K562 (cell line): ENCODE measurements around the gene CDT1. TPM values are rescaled to one million over a fixed set of nuclear protein-coding genes. Genes with fewer than 3 reads are reported as not detected.

ENCODE experiments used
- ATAC-seq: fragments of 200-7000 bp; cut with Tn5 transposase; 3 replicates; pipeline ENCODE4 v1.9.1; 2020; ENCODE audit warnings: moderate library complexity
- BruUV-seq: library from RNA; stranded (reverse); fragments of 400-500 nt; replicated peaks from 2 replicates; lab custom pipeline; 2021; lab: Mats Ljungman, UMichigan
- CTCF ChIA-PET: fragments of 300-600 bp; formaldehyde crosslinking; extraction: SDS; loops from one replicate; lab custom pipeline; 2021; ENCODE audit warnings: low intra/inter-chr PET ratio; lab: Yijun Ruan, JAX
- POLR2A ChIA-PET: fragments of 300-600, 350-650 bp; sonication (Branson Sonifier 250); formaldehyde crosslinking; extraction: SDS; loops from one replicate; lab custom pipeline; 2021; ENCODE audit warnings: antibody characterized with exemption, inconsistent platforms; lab: Yijun Ruan, JAX
- DNase-seq, 4 experiments: peaks; one replicate each; pipeline versions ENCODE4 v3.0.0 to v3.0.0-alpha.2; 2011 to 2018; ENCODE audit warnings: low spot score in 3 of 4, mixed read lengths in 3 of 4; ENCODE audit errors: extremely low read depth in 1 of 4
- FAIRE-seq: peaks from 2 replicates; lab custom pipeline; 2011; peaks lifted over from hg19 to GRCh38; lab: Jason Lieb, UNC
- H2AFZ ChIP-seq: 2 replicates; pipeline ENCODE4 v1.6.0; 2011; ENCODE audit warnings: low read depth, low read length, control low read depth, inconsistent platforms
- H3K27ac ChIP-seq: fragments of 200-600 bp; 3 replicates; pipeline ENCODE4 v1.8.0; 2011; ENCODE audit warnings: low read depth, mild to moderate bottlenecking, control low read depth, inconsistent platforms, low read length, moderate library complexity, mixed read lengths; ENCODE audit errors: extremely low read depth
- H3K27me3 ChIP-seq, 2 experiments: fragments of 300-600 bp in 1 of 2; 2 replicates in 1 of 2; 3 replicates in 1 of 2; pipeline versions ENCODE4 v1.6.0 to v1.8.0; 2011; ENCODE audit warnings: inconsistent platforms in 2 of 2, low read length in 2 of 2, mild to moderate bottlenecking in 1 of 2, mixed read lengths in 1 of 2, moderate library complexity in 1 of 2; ENCODE audit not compliant: control insufficient read depth in 2 of 2, insufficient read depth in 2 of 2
- H3K36me3 ChIP-seq: fragments of 300-600 bp; 3 replicates; pipeline ENCODE4 v1.8.0; 2011; ENCODE audit warnings: mild to moderate bottlenecking, low read length, inconsistent platforms; ENCODE audit not compliant: control insufficient read depth, insufficient read depth
- H3K4me1 ChIP-seq, 2 experiments: fragments of 200-600 bp in 1 of 2; replicated peaks in 1 of 2; 2 replicates in 1 of 2; 3 replicates in 1 of 2; pipeline versions ENCODE4 v1.5.1 to v1.8.0; 2011; ENCODE audit warnings: inconsistent platforms in 2 of 2, low read length in 2 of 2, mild to moderate bottlenecking in 1 of 2, mixed read lengths in 1 of 2, moderate library complexity in 1 of 2; ENCODE audit not compliant: control insufficient read depth in 2 of 2, insufficient read depth in 2 of 2
- H3K4me2 ChIP-seq: 2 replicates; pipeline ENCODE4 v1.6.1; 2011; ENCODE audit warnings: low read length, control low read depth, inconsistent platforms, mixed read lengths; ENCODE audit not compliant: insufficient read depth
- H3K4me3 ChIP-seq: fragments of 200-600 bp; sonication (generic), shearing (Covaris generic); 2 replicates; pipeline ENCODE4 v1.5.1; 2016; ENCODE audit warnings: control low read depth, inconsistent platforms
- H3K79me2 ChIP-seq: fragments of 200-600 bp; 3 replicates; pipeline ENCODE4 v1.8.0; 2011; ENCODE audit warnings: low read length, inconsistent platforms; ENCODE audit not compliant: control insufficient read depth, insufficient read depth
- H3K9ac ChIP-seq, 2 experiments: 2 replicates each; pipeline versions ENCODE4 v1.6.0 to v1.6.1; 2011; ENCODE audit warnings: low read depth in 2 of 2, low read length in 2 of 2, control low read depth in 1 of 2, inconsistent platforms in 1 of 2, mild to moderate bottlenecking in 1 of 2, mixed read lengths in 1 of 2; ENCODE audit not compliant: insufficient read depth in 1 of 2
- H3K9me1 ChIP-seq: one replicate; pipeline ENCODE4 v1.6.0; 2011; ENCODE audit warnings: inconsistent platforms, mild to moderate bottlenecking, low read length, moderate library complexity; ENCODE audit not compliant: control insufficient read depth, insufficient read depth
- H3K9me3 ChIP-seq: replicated peaks from 2 replicates; pipeline ENCODE4 v1.5.1; 2011; ENCODE audit warnings: low read depth, low read length, inconsistent platforms; ENCODE audit not compliant: control insufficient read depth, insufficient read depth
- H4K20me1 ChIP-seq: replicated peaks from 2 replicates; pipeline ENCODE4 v1.6.1; 2011; ENCODE audit warnings: low read length, inconsistent platforms, mixed read lengths; ENCODE audit not compliant: control insufficient read depth, insufficient read depth
- ARID2 ChIP-seq: fragments of 450-650 bp; IDR thresholded peaks from 2 replicates; pipeline ENCODE4 v1.6.1; 2017; ENCODE audit warnings: antibody characterized with exemption, mild to moderate bottlenecking
- ELK3 ChIP-seq: fragments of 450-650 bp; formaldehyde crosslinking; IDR thresholded peaks from 2 replicates; pipeline ENCODE4 v1.4.0; 2020; ENCODE audit warnings: mild to moderate bottlenecking
- ETV6 ChIP-seq, 3 experiments: fragments of 150-350 bp in 1 of 3; sonication (generic) in 1 of 3; formaldehyde crosslinking in 1 of 3; IDR thresholded peaks; 2 replicates each; pipeline versions ENCODE4 v1.6.1 to v1.8.0; 2014 to 2022; ENCODE audit warnings: borderline replicate concordance in 2 of 3, low read depth in 2 of 3, antibody characterized with exemption in 1 of 3, low read length in 1 of 3, mild to moderate bottlenecking in 1 of 3, missing genetic modification reagents in 1 of 3
- HDAC1 ChIP-seq, 2 experiments: fragments of 450-650 bp; IDR thresholded peaks; 2 replicates each; pipeline ENCODE4 v1.6.1; 2016 to 2017; ENCODE audit warnings: inconsistent platforms in 1 of 2, mild to moderate bottlenecking in 1 of 2, moderate library complexity in 1 of 2
- IFI16 ChIP-seq: fragments of 250-450 bp; sonication (Bioruptor Pico); IDR thresholded peaks from 2 replicates; pipeline ENCODE4 v2.1.2; 2022; ENCODE audit warnings: mild to moderate bottlenecking, inconsistent platforms
- LARP7 ChIP-seq: fragments of 450-650 bp; IDR thresholded peaks from 2 replicates; pipeline ENCODE4 v1.6.1; 2016
- MLX ChIP-seq, 2 experiments: fragments of 450-650 bp in 1 of 2; sonication (generic) in 1 of 2; formaldehyde crosslinking; conservative IDR thresholded peaks; 2 replicates each; pipeline versions ENCODE4 v1.4.0 to v1.8.1; 2020 to 2022; ENCODE audit warnings: mild to moderate bottlenecking in 1 of 2, missing genetic modification reagents in 1 of 2
- POLR2G ChIP-seq: fragments of 200-400 bp; formaldehyde crosslinking; IDR thresholded peaks from 2 replicates; pipeline ENCODE4 v1.6.1; 2017; ENCODE audit warnings: low read depth, mild to moderate bottlenecking, antibody characterized with exemption, low read length, moderate library complexity
- RBM15 ChIP-seq: fragments of 200-400 bp; formaldehyde crosslinking; IDR thresholded peaks from 2 replicates; pipeline ENCODE4 v1.6.1; 2018; ENCODE audit warnings: mild to moderate bottlenecking, low read length, moderate library complexity; ENCODE audit not compliant: insufficient read depth
- SMARCB1 ChIP-seq: IDR thresholded peaks from 2 replicates; pipeline ENCODE4 v1.6.1; 2011; ENCODE audit warnings: improper control_type of control experiment, low read depth; ENCODE audit not compliant: insufficient read length
- SRF ChIP-seq, 2 experiments: fragments of 250-450, 450-650 bp in 1 of 2; sonication (Bioruptor Pico) in 1 of 2; sonication (generic) in 1 of 2; formaldehyde crosslinking; IDR thresholded peaks; 2 replicates each; pipeline versions ENCODE4 v1.5.0 to v1.5.1; 2020 to 2022; ENCODE audit warnings: mild to moderate bottlenecking in 1 of 2, missing genetic modification reagents in 1 of 2
- STAT5A ChIP-seq: IDR thresholded peaks from 2 replicates; pipeline ENCODE4 v1.6.1; 2012; ENCODE audit warnings: low read length, inconsistent platforms, borderline replicate concordance
- STAT5B ChIP-seq: fragments of 250-450 bp; sonication (Bioruptor Pico); IDR thresholded peaks from 2 replicates; pipeline ENCODE4 v1.8.0; 2021; ENCODE audit warnings: mild to moderate bottlenecking, inconsistent platforms
- SUPT5H ChIP-seq: fragments of 450-650 bp; IDR thresholded peaks from 2 replicates; pipeline ENCODE4 v1.6.1; 2016
- TCFL5 ChIP-seq: fragments of 250-450 bp; sonication (Bioruptor Pico); conservative IDR thresholded peaks from 2 replicates; pipeline ENCODE4 v1.6.1; 2021; ENCODE audit warnings: mild to moderate bottlenecking, moderate library complexity, matching md5 sums
- ZNF316 ChIP-seq: fragments of 450-650 bp; IDR thresholded peaks from 2 replicates; pipeline ENCODE4 v1.6.1; 2016
- ZNF586 ChIP-seq: fragments of 450-650 bp; formaldehyde crosslinking; conservative IDR thresholded peaks from 2 replicates; pipeline ENCODE4 v1.4.0; 2020; ENCODE audit warnings: mild to moderate bottlenecking, moderate library complexity
- ZNF699 ChIP-seq: fragments of 250-450 bp; sonication (Bioruptor Pico); IDR thresholded peaks from 2 replicates; pipeline ENCODE4 v1.8.0; 2021; ENCODE audit warnings: mild to moderate bottlenecking, moderate library complexity; ENCODE audit not compliant: insufficient replicate concordance
- WGBS: fragments of 100-300 bp; shearing (Covaris generic); methylation state at CpG from one replicate; pipeline ENCODE4 v1.1.6; 2016; ENCODE audit warnings: low coverage, mixed read lengths; ENCODE audit not compliant: insufficient coverage; ENCODE audit errors: missing lambda C conversion rate; 5-methylcytosine and 5-hydroxymethylcytosine counted together
- in situ Hi-C: fragments of 300-500 bp; cut with MboI; formaldehyde crosslinking; loops from 4 replicates; pipeline ENCODE4 v1.15.0; 2018; ENCODE audit warnings: inconsistent platforms, mixed read lengths
- intact Hi-C: fragments of 100-400 bp; cut with micrococcal nuclease; formaldehyde crosslinking; loops from 2 replicates; pipeline ENCODE4 v1.14.2; 2022
- polyA plus RNA-seq, 8 experiments: library from polyadenylated mRNA; depleted of rRNA in 4 of 8; stranded (reverse) in 5 of 8; unstranded in 3 of 8; fragments of >200 nt; fragmentation: Nextera tagmentation in 2 of 8; fragmentation: Illumina TruSeq in 1 of 8; extraction: Ambion mirVana in 2 of 8; extraction: Trizol in 1 of 8; gene quantifications; 2 replicates each; pipeline versions ENCODE4 v1.2.1 to v1.2.3, GENCODE V29; 2011 to 2014; ENCODE audit warnings: inconsistent platforms in 1 of 8, missing spikeins in 1 of 8
- total RNA-seq, 7 experiments: library from RNA; depleted of rRNA in 6 of 7; stranded (reverse); fragments of >200 nt in 6 of 7; fragmentation: Illumina TruSeq in 2 of 7; extraction: Trizol in 2 of 7; gene quantifications; 2 replicates each; pipeline versions ENCODE4 v1.2.1 to v1.2.3, GENCODE V29; 2011 to 2021; ENCODE audit warnings: low replicate concordance in 1 of 7
- TF ChIP-seq, protein P1 (sequence below): fragments of 450-650 bp; formaldehyde crosslinking; IDR thresholded peaks from 2 replicates; pipeline ENCODE4 v1.4.0; 2020; ENCODE audit warnings: mild to moderate bottlenecking, mixed read lengths

CDT1 gene
- total and polyA plus RNA-seq, 9 of the 15 experiments (the other 6 are each of a cell fraction or from before 2014, with no cell fraction given): 0.92 to 178 (median 14.2) TPM

DNA sequence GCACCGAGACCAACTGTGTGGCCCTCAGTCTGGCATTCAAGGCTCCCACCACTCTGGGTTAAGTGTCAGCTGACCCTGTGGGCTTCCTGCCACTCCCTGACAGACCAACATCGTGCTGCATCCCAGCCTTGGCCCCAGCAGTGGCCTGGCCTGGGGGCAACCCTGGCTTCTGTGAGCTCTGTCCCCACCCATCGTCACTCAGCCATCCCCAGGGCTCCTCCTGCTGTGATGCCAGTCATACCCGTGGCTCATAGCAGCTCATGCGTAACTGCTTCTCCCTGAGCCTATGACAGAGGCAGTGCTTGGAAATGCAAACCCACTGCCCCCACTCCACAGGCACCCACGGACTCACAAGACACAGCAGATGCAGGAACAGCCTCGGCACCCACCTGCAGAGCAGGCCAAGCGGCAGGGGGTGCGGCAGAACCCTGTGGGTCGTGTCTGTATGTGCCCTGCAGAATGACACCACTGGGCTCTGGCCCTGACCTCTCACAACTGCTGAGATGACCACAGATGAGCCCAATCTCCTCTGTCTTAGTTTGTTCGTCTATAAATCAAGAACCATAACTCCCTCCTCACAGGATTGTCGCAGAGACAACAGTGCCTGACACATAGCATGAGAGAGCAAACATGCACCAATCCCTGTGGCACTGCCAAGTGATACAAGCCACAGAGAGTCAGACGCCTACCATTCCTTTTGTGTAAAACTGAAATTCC is 45.2 kb upstream of the CDT1 start:
- ChIA-PET CTCF (no interaction called here), POLR2A (interaction anchor here (0.9 to 8.9 kb wide), 8 partner anchors 9 to 37 kb away, joined by 3 to 102 read pairs (median 4); no protein-coding TSS in a partner anchor)
- Histone ChIP-seq H3K9me3 (no peaks in the 10 kb centered on the region), H4K20me1 (peaks cover 88% of the 10 kb centered on the region), H3K4me3 (no peak overlapping the region), H3K79me2 (peaks cover 96% of the 10 kb centered on the region), H2AFZ (no peak overlapping the region), H3K9me1 (peaks cover 39% of the 10 kb centered on the region), H3K36me3 (peaks cover 95% of the 10 kb centered on the region), H3K27ac (peak overlapping the region; percentile 18; the same call in 2 of the 3 replicates), H3K9ac (peak overlapping the region; percentile 4 to 61; a peak in 2 of 4 replicates), H3K4me2 (no peak overlapping the region), H3K4me1 (peaks cover 18 to 93% of the 10 kb centered on the region in 2 experiments), H3K27me3 (no peaks in the 10 kb centered on the region)
- intact Hi-C loops (no loop called here), in situ Hi-C loops (no loop called here)
- WGBS: 78% methylated on average over 13 of the region's 13 CpGs
- DNase-seq: no peak
- no TSS peak for BruUV-seq
- ATAC-seq: no peak
- FAIRE-seq: peak; percentile 32
- peak; percentile 51 for TF ChIP-seq POLR2G
- no peak for TF ChIP-seq MLX (CRISPR knock-in tag; conservative IDR thresholded peaks at IDR 0.05)
- no peak for TF ChIP-seq SMARCB1
- TF ChIP-seq SUPT5H: no peak
- TF ChIP-seq ZNF699 (CRISPR knock-in tag): no peak
- no peak for TF ChIP-seq ELK3 (CRISPR knock-in tag)
- TF ChIP-seq ARID2: no peak
- TF ChIP-seq LARP7: no peak
- no peak for TF ChIP-seq IFI16 (CRISPR knock-in tag)
- no peak for TF ChIP-seq ZNF586 (CRISPR knock-in tag)
- TF ChIP-seq ZNF316: no peak
- TF ChIP-seq HDAC1 (IDR thresholded peaks at IDR 0.05): no peak
- no peak for TF ChIP-seq STAT5A
- no peak for TF ChIP-seq ETV6 (IDR thresholded peaks at IDR 0.05; ENCODE audit: borderline replicate concordance in 1 of 2, low read depth in 2 of 2, low read length in 1 of 2)
- TF ChIP-seq ETV6 (CRISPR knock-in tag; IDR thresholded peaks at IDR 0.05; ENCODE audit: borderline replicate concordance): no peak
- TF ChIP-seq, protein P1, sequence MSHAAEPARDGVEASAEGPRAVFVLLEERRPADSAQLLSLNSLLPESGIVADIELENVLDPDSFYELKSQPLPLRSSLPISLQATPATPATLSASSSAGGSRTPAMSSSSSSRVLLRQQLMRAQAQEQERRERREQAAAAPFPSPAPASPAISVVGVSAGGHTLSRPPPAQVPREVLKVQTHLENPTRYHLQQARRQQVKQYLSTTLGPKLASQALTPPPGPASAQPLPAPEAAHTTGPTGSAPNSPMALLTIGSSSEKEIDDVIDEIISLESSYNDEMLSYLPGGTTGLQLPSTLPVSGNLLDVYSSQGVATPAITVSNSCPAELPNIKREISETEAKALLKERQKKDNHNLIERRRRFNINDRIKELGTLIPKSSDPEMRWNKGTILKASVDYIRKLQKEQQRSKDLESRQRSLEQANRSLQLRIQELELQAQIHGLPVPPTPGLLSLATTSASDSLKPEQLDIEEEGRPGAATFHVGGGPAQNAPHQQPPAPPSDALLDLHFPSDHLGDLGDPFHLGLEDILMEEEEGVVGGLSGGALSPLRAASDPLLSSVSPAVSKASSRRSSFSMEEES (CRISPR knock-in tag): no peak
- TF ChIP-seq TCFL5: no peak
- no peak for TF ChIP-seq STAT5B (CRISPR knock-in tag)
- TF ChIP-seq RBM15: no peak
- no peak for TF ChIP-seq SRF (CRISPR knock-in tag; IDR thresholded peaks at IDR 0.05)
